CD4-positive, alpha-beta T cell treated with Interleukin-2 at 100 ng/mL for 4 hours (primary cell): ENCODE data around the gene SPECC1L.

Source experiments
- DNase-seq: peaks from one replicate; pipeline ENCODE4 v3.0.0-alpha.2; 2020; ENCODE audit warnings: low spot score

Gene SPECC1L

GRCh38 chr22:24416095-24416494, 145.5 kb downstream of the SPECC1L start:
- DNase-seq = no peak

GRCh38 chr22:24416611-24417010, 146.0 kb downstream of the SPECC1L start:
- no peak for DNase-seq

GRCh38 chr22:24417200-24417599, 146.6 kb downstream of the SPECC1L start:
- no peak for DNase-seq

- DNase-seq = no peak
Observed at GRCh38 chr22:24417901-24418641, 147.4 kb downstream of the SPECC1L start.

- DNase-seq = no peak
Observed at GRCh38 chr22:24418786-24419474, 148.3 kb downstream of the SPECC1L start.

GRCh38 chr22:24419475-24419850, 148.8 kb downstream of the SPECC1L start:
- no peak for DNase-seq

GRCh38 chr22:24420072-24420976, 149.7 kb downstream of the SPECC1L start:
- no peak for DNase-seq

GRCh38 chr22:24420977-24421343, 150.3 kb downstream of the SPECC1L start:
- no peak for DNase-seq

GRCh38 chr22:24421428-24421931, 150.8 kb downstream of the SPECC1L start:
- DNase-seq = peak; percentile 35

GRCh38 chr22:24422102-24422665, 151.6 kb downstream of the SPECC1L start:
- no peak for DNase-seq

- DNase-seq = peak; percentile 54
Observed at GRCh38 chr22:24423519-24424000, 152.9 kb downstream of the SPECC1L start.

- DNase-seq = no peak
Observed at GRCh38 chr22:24424001-24424900, 153.6 kb downstream of the SPECC1L start.

GRCh38 chr22:24424901-24425775, 154.5 kb downstream of the SPECC1L start:
- DNase-seq = no peak

- DNase-seq = no peak
Observed at GRCh38 chr22:24426436-24426835, 155.8 kb downstream of the SPECC1L start.

GRCh38 chr22:24426851-24427499, 156.3 kb downstream of the SPECC1L start:
- DNase-seq = no peak

- DNase-seq = peak; percentile 76
Observed at GRCh38 chr22:24427500-24428164, 157.0 kb downstream of the SPECC1L start, which contains the start of gene ADORA2A. TSS of gene ADORA2A (plus strand) at chr22:24427599. CDS start at chr22:24433405, 5,806 bp downstream.

- no peak for DNase-seq
Observed at GRCh38 chr22:24428751-24429410, 158.2 kb downstream of the SPECC1L start.
